ENCODE measurements around the gene DRAXIN.

GRCh38 chr1:11700601-11701467 lies 9.3 kb downstream of the DRAXIN start:
- no peak for TF ChIP-seq EZH2 (IDR thresholded peaks at IDR 0.05; ENCODE audit: borderline replicate concordance, insufficient read depth, low read length, poor library complexity, severe bottlenecking)
- TF ChIP-seq CTCF (IDR thresholded peaks at IDR 0.05; ENCODE audit: poor library complexity, severe bottlenecking) = no peak
- no peak for TF ChIP-seq POLR2AphosphoS5 (IDR thresholded peaks at IDR 0.05)
- no peak for TF ChIP-seq TAF1 (IDR thresholded peaks at IDR 0.05; ENCODE audit: low read depth)
- no peak for TF ChIP-seq RAD21 (conservative IDR thresholded peaks at IDR 0.05)

Measured in neural cell (in vitro differentiated cells).